ENCODE results near the gene RNF207. TPM values are rescaled to one million over a fixed set of nuclear protein-coding genes. Genes with fewer than 3 reads are reported as not detected.

Gene RNF207
- total RNA-seq, 1 donor from 2014 or later = 4.9 TPM

- Mint-ChIP-seq H3K36me3 (ENCODE audit: low read depth) (peaks cover 24% of the 10 kb centered on the region), H3K4me1 (peaks cover 24% of the 10 kb centered on the region), H3K9me3 (no peaks in the 10 kb centered on the region), H3K27ac (ENCODE audit: unreplicated experiment) (no peak overlapping the region), H3K27me3 (ENCODE audit: low read depth) (no peaks in the 10 kb centered on the region), H3K4me3 (no peak overlapping the region)
- DNase-seq (ENCODE audit: low read depth, low spot score) = no peak
- no peak for TF ChIP-seq CTCF (conservative IDR thresholded peaks at IDR 0.05)
These were observed 16.7 kb downstream of the RNF207 start for GRCh38 chr1:6222636-6223035.

GRCh38 chr1:6223617-6224016 lies 17.7 kb downstream of the RNF207 start:
- DNase-seq (ENCODE audit: low read depth, low spot score) = no peak
- peaks cover 24% of the 10 kb centered on the region for H3K4me1 Mint-ChIP-seq
- no peak overlapping the region for H3K4me3 Mint-ChIP-seq
- H3K36me3 Mint-ChIP-seq (ENCODE audit: low read depth) = peaks cover 24% of the 10 kb centered on the region
- no peak overlapping the region for H3K27ac Mint-ChIP-seq (ENCODE audit: unreplicated experiment)
- H3K27me3 Mint-ChIP-seq (ENCODE audit: low read depth) = no peaks in the 10 kb centered on the region
- TF ChIP-seq CTCF (conservative IDR thresholded peaks at IDR 0.05) = no peak
- H3K9me3 Mint-ChIP-seq = no peaks in the 10 kb centered on the region

GRCh38 chr1:6224718-6225117 lies 18.8 kb downstream of the RNF207 start:
- DNase-seq (ENCODE audit: low read depth, low spot score) = no peak
- H3K36me3 Mint-ChIP-seq (ENCODE audit: low read depth) = peaks cover 24% of the 10 kb centered on the region
- H3K27me3 Mint-ChIP-seq (ENCODE audit: low read depth) = no peaks in the 10 kb centered on the region
- peaks cover 24% of the 10 kb centered on the region for H3K4me1 Mint-ChIP-seq
- H3K4me3 Mint-ChIP-seq = no peak overlapping the region
- H3K9me3 Mint-ChIP-seq = no peaks in the 10 kb centered on the region
- no peak for TF ChIP-seq CTCF (conservative IDR thresholded peaks at IDR 0.05)
- no peak overlapping the region for H3K27ac Mint-ChIP-seq (ENCODE audit: unreplicated experiment)

GRCh38 chr1:6225651-6226050 lies 19.7 kb downstream of the RNF207 start:
- Mint-ChIP-seq H3K4me1 (peaks cover 24% of the 10 kb centered on the region), H3K9me3 (no peaks in the 10 kb centered on the region), H3K27me3 (ENCODE audit: low read depth) (no peaks in the 10 kb centered on the region), H3K4me3 (no peak overlapping the region), H3K27ac (ENCODE audit: unreplicated experiment) (peak overlapping the region; percentile 43), H3K36me3 (ENCODE audit: low read depth) (peaks cover 20% of the 10 kb centered on the region)
- TF ChIP-seq CTCF (conservative IDR thresholded peaks at IDR 0.05) = no peak
- DNase-seq (ENCODE audit: low read depth, low spot score) = no peak

GRCh38 chr1:6233376-6233775 lies 27.5 kb downstream of the RNF207 start:
- Mint-ChIP-seq H3K9me3 (no peaks in the 10 kb centered on the region), H3K27me3 (ENCODE audit: low read depth) (no peaks in the 10 kb centered on the region), H3K4me3 (peak overlapping the region; percentile 94), H3K27ac (ENCODE audit: unreplicated experiment) (no peak overlapping the region), H3K4me1 (peaks cover 26% of the 10 kb centered on the region), H3K36me3 (ENCODE audit: low read depth) (peaks cover 9% of the 10 kb centered on the region)
- no peak for DNase-seq (ENCODE audit: low read depth, low spot score)
- no peak for TF ChIP-seq CTCF (conservative IDR thresholded peaks at IDR 0.05)
